A549 (cell line): ENCODE results near the gene GPRIN3. TPM values are rescaled to one million over a fixed set of nuclear protein-coding genes. Genes with fewer than 3 reads are reported as not detected.

Source experiments
- ATAC-seq, 2 experiments: fragments of 200-7000 bp in 1 of 2; fragments of >200 bp in 1 of 2; cut with Nextera tagmentation in 1 of 2; cut with Tn5 transposase in 1 of 2; 3 replicates each; pipeline versions ENCODE4 v1.8.0 to v1.9.1; 2018 to 2020; ENCODE audit warnings: mild to moderate bottlenecking in 1 of 2, moderate library complexity in 1 of 2
- CTCF ChIA-PET: fragments of 300-600 bp; sonication (Branson Sonifier 250); formaldehyde crosslinking; extraction: SDS; loops from one replicate; lab custom pipeline; 2021; ENCODE audit warnings: antibody characterized with exemption, inconsistent platforms; lab: Yijun Ruan, JAX
- POLR2A ChIA-PET: fragments of 350-600 bp; formaldehyde crosslinking; extraction: SDS; loops from one replicate; lab custom pipeline; 2021; ENCODE audit warnings: antibody characterized with exemption, inconsistent platforms; lab: Yijun Ruan, JAX
- DNase-seq, 2 experiments: peaks; one replicate each; pipeline versions ENCODE4 v3.0.0 to v3.0.0-alpha.2; 2011 to 2016; ENCODE audit warnings: low read depth in 1 of 2, low spot score in 1 of 2
- FAIRE-seq: peaks from 2 replicates; lab custom pipeline; 2011; peaks lifted over from hg19 to GRCh38; lab: Jason Lieb, UNC
- H3K27ac ChIP-seq, 2 experiments: fragments of >200 bp; sonication (Bioruptor Twin); formaldehyde crosslinking; 3 replicates each; pipeline ENCODE4 v1.5.1; 2016 to 2017
- H3K4me1 ChIP-seq: fragments of >200 bp; sonication (Bioruptor Twin); formaldehyde crosslinking; 3 replicates; pipeline ENCODE4 v1.6.1; 2016
- H3K4me2 ChIP-seq: fragments of >200 bp; sonication (Bioruptor Twin); formaldehyde crosslinking; 3 replicates; pipeline ENCODE4 v1.6.1; 2016
- H3K4me3 ChIP-seq: fragments of >200 bp; sonication (Bioruptor Twin); formaldehyde crosslinking; 3 replicates; pipeline ENCODE4 v1.5.1; 2016
- H3K9me3 ChIP-seq: fragments of >200 bp; sonication (Bioruptor Twin); formaldehyde crosslinking; 3 replicates; pipeline ENCODE4 v1.6.1; 2016
- ATOH8 ChIP-seq: fragments of 250-450 bp; sonication (Bioruptor Pico); IDR thresholded peaks from 2 replicates; pipeline ENCODE4 v1.5.0; 2020; ENCODE audit warnings: low read depth, mild to moderate bottlenecking, moderate library complexity
- BCL3 ChIP-seq: fragments of >200 bp; sonication (Bioruptor Twin); formaldehyde crosslinking; IDR thresholded peaks from 3 replicates; pipeline ENCODE4 v1.6.1; 2016
- CBX8 ChIP-seq: fragments of 200-600 bp; sonication (generic); IDR thresholded peaks from 2 replicates; pipeline ENCODE4 v1.6.1; 2016
- E2F6 ChIP-seq: IDR thresholded peaks from 2 replicates; pipeline ENCODE4 v1.6.1; 2012; ENCODE audit warnings: low read depth, borderline replicate concordance
- EHMT2 ChIP-seq: fragments of 200-600 bp; sonication (generic); IDR thresholded peaks from 2 replicates; pipeline ENCODE4 v1.6.1; 2016; ENCODE audit warnings: antibody characterized with exemption, low read depth, mild to moderate bottlenecking, moderate library complexity
- ELK1 ChIP-seq: fragments of 150-350 bp; IDR thresholded peaks from 2 replicates; pipeline ENCODE4 v1.6.1; 2014; ENCODE audit warnings: low read depth, mild to moderate bottlenecking, low read length
- EP300 ChIP-seq, 2 experiments: fragments of >200 bp; sonication (Bioruptor Twin); formaldehyde crosslinking; IDR thresholded peaks; 2 replicates in 1 of 2; 3 replicates in 1 of 2; pipeline ENCODE4 v1.6.1; 2016 to 2017
- ESRRA ChIP-seq: fragments of 150-350 bp; IDR thresholded peaks from 2 replicates; pipeline ENCODE4 v1.6.1; 2014; ENCODE audit warnings: mild to moderate bottlenecking, low read length, borderline replicate concordance
- HOXB13 ChIP-seq: fragments of 250-450 bp; sonication (Bioruptor Pico); IDR thresholded peaks from 2 replicates; pipeline ENCODE4 v1.5.0; 2020; ENCODE audit warnings: low read depth, mild to moderate bottlenecking, moderate library complexity
- HOXB5 ChIP-seq: fragments of 250-450 bp; sonication (Bioruptor Pico); IDR thresholded peaks from 2 replicates; pipeline ENCODE4 v1.5.0; 2020; ENCODE audit warnings: mild to moderate bottlenecking, moderate library complexity
- JUN ChIP-seq, 2 experiments: fragments of >200 bp; sonication (Bioruptor Twin); formaldehyde crosslinking; IDR thresholded peaks; 2 replicates in 1 of 2; 3 replicates in 1 of 2; pipeline ENCODE4 v1.6.1; 2016 to 2017
- MAX ChIP-seq: IDR thresholded peaks from 2 replicates; pipeline ENCODE4 v1.6.1; 2012
- MYC ChIP-seq: IDR thresholded peaks from 2 replicates; pipeline ENCODE4 v1.6.1; 2012; ENCODE audit warnings: mild to moderate bottlenecking, inconsistent platforms, low read length, improper control_type of control experiment, borderline replicate concordance
- PHF8 ChIP-seq: fragments of 200-600 bp; sonication (generic); IDR thresholded peaks from 2 replicates; pipeline ENCODE4 v1.6.1; 2016; ENCODE audit warnings: low read depth, mild to moderate bottlenecking, antibody characterized with exemption, moderate library complexity, borderline replicate concordance
- POLR2A ChIP-seq: IDR thresholded peaks from 2 replicates; pipeline ENCODE4 v1.6.1; 2012; ENCODE audit warnings: mild to moderate bottlenecking, low read length
- POLR2AphosphoS2 ChIP-seq: conservative IDR thresholded peaks from 2 replicates; pipeline ENCODE4 v1.6.1; 2012; ENCODE audit warnings: low read length, improper control_type of control experiment, inconsistent platforms
- RFX5 ChIP-seq: fragments of 450-650 bp; IDR thresholded peaks from 2 replicates; pipeline ENCODE4 v1.7.1; 2014; ENCODE audit warnings: antibody characterized with exemption, mild to moderate bottlenecking, moderate library complexity
- RNF2 ChIP-seq: fragments of 200-600 bp; sonication (generic); IDR thresholded peaks from 2 replicates; pipeline ENCODE4 v1.6.1; 2016; ENCODE audit warnings: low read depth, mild to moderate bottlenecking, antibody characterized with exemption, moderate library complexity, borderline replicate concordance
- TP53 ChIP-seq: fragments of 250-450 bp; sonication (Bioruptor Pico); IDR thresholded peaks from 2 replicates; pipeline ENCODE4 v1.5.0; 2021; ENCODE audit warnings: mild to moderate bottlenecking, moderate library complexity
- ZFP36 ChIP-seq: fragments of 450-650 bp; IDR thresholded peaks from 2 replicates; pipeline ENCODE4 v1.6.1; 2014; ENCODE audit warnings: borderline replicate concordance; ENCODE audit not compliant: partially characterized antibody
- WGBS: methylation state at CpG from one replicate; pipeline ENCODE4 v1.1.6; 2017; ENCODE audit errors: missing lambda C conversion rate; 5-methylcytosine and 5-hydroxymethylcytosine counted together
- polyA minus RNA-seq: library from RNA; depleted of rRNA, polyadenylated mRNA; stranded (reverse); fragments of >200 nt; gene quantifications from 2 replicates; pipeline ENCODE4 v1.2.3, GENCODE V29; 2011; rRNA and poly(A)+ RNA removed
- polyA plus RNA-seq, 4 experiments: library from polyadenylated mRNA; depleted of rRNA in 3 of 4; stranded (reverse); fragments of >200 nt; fragmentation: RNase III in 1 of 4; extraction: RNeasy Plus Mini Kit Qiagen cat#74134 plus additional on column Dnase treatment in 1 of 4; gene quantifications; 2 replicates in 3 of 4; 3 replicates in 1 of 4; pipeline ENCODE4 v1.2.3, GENCODE V29; 2011 to 2017
- TF ChIP-seq, protein P1 (sequence below): fragments of 200-600 bp; sonication (generic); IDR thresholded peaks from 2 replicates; pipeline ENCODE4 v1.6.1; 2016; ENCODE audit warnings: antibody characterized with exemption, mild to moderate bottlenecking, moderate library complexity
- TF ChIP-seq, protein P2 (sequence below): fragments of >200 bp; sonication (Bioruptor Twin); formaldehyde crosslinking; IDR thresholded peaks from 3 replicates; pipeline ENCODE4 v1.5.1; 2016

The GPRIN3 gene
- polyA plus RNA-seq (2011; rRNA removed) (18.7 and 23.2 TPM in 2 replicates), polyA plus RNA-seq (2017; fragmentation: RNase III; extraction: RNeasy Plus Mini Kit Qiagen cat#74134 plus additional on column Dnase treatment) (5.8 to 6.8 TPM (median 6.4 TPM) in 3 replicates), polyA minus RNA-seq (47.3 and 56.1 TPM in 2 replicates)
- polyA plus RNA-seq (2012; cell fraction: cytosol; rRNA removed): 1.9 and 2.6 TPM in 2 replicates
- 2.9 and 4.5 TPM in 2 replicates for polyA plus RNA-seq (2012; cell fraction: nucleus; rRNA removed)

GRCh38 chr4:89307446-89308160 is at the start of gene GPRIN3:
TSS of gene GPRIN3 (minus strand) at chr4:89307800. CDS start at chr4:89250110, 57,690 bp downstream.
- CTCF ChIA-PET: interaction anchor here (1.0 to 1.5 kb wide), 2 partner anchors 53 to 81 kb away, joined by 3 to 4 read pairs; no protein-coding TSS in a partner anchor
- Histone ChIP-seq H3K4me2 (peak within 1 kb of the TSS; percentile 98), H3K9me3 (no peaks in the 10 kb centered on the region), H3K27ac (peak within 1 kb of the TSS; percentile 78 to 93), H3K4me3 (peak within 1 kb of the TSS; percentile 80), H3K4me1 (peaks cover 13% of the 10 kb centered on the region; the same call in 2 of the 3 replicates)
- 0% methylated on average over 5 of the region's 67 CpGs for WGBS
- peak; percentile 72 to 75 for ATAC-seq
- POLR2A ChIA-PET: interaction anchor here (0.6 kb wide), 1 partner anchor 452 kb away, joined by 3 read pairs; no protein-coding TSS in a partner anchor
- 0 out of 2 replicates have a peak, but pooled peaks have one; percentile 24 for TF ChIP-seq PHF8
- peak; percentile 10; the same call in 1 of the 2 replicates for TF ChIP-seq POLR2A
- no peak for TF ChIP-seq E2F6
- TF ChIP-seq BCL3: 0 out of 3 replicates have a peak, but pooled peaks have one; percentile 1
- TF ChIP-seq MAX: peak; percentile 20; the same call in 1 of the 2 replicates
- TF ChIP-seq POLR2AphosphoS2: no peak
- TF ChIP-seq, protein P1, sequence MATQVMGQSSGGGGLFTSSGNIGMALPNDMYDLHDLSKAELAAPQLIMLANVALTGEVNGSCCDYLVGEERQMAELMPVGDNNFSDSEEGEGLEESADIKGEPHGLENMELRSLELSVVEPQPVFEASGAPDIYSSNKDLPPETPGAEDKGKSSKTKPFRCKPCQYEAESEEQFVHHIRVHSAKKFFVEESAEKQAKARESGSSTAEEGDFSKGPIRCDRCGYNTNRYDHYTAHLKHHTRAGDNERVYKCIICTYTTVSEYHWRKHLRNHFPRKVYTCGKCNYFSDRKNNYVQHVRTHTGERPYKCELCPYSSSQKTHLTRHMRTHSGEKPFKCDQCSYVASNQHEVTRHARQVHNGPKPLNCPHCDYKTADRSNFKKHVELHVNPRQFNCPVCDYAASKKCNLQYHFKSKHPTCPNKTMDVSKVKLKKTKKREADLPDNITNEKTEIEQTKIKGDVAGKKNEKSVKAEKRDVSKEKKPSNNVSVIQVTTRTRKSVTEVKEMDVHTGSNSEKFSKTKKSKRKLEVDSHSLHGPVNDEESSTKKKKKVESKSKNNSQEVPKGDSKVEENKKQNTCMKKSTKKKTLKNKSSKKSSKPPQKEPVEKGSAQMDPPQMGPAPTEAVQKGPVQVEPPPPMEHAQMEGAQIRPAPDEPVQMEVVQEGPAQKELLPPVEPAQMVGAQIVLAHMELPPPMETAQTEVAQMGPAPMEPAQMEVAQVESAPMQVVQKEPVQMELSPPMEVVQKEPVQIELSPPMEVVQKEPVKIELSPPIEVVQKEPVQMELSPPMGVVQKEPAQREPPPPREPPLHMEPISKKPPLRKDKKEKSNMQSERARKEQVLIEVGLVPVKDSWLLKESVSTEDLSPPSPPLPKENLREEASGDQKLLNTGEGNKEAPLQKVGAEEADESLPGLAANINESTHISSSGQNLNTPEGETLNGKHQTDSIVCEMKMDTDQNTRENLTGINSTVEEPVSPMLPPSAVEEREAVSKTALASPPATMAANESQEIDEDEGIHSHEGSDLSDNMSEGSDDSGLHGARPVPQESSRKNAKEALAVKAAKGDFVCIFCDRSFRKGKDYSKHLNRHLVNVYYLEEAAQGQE: no peak
- FAIRE-seq: no peak
- DNase-seq: peak in 1 of 2 experiments; percentile 51

GRCh38 chr4:89357340-89357739 is 49.7 kb upstream of the GPRIN3 start:
- ChIA-PET CTCF (no interaction called here), POLR2A (no interaction called here)
- Histone ChIP-seq H3K9me3 (no peaks in the 10 kb centered on the region), H3K4me3 (no peak overlapping the region), H3K27ac (no peak overlapping the region), H3K4me1 (no peaks in the 10 kb centered on the region), H3K4me2 (no peak overlapping the region)
- no peak for FAIRE-seq
- WGBS: 92% methylated on average over 3 of the region's 3 CpGs
- no peak for ATAC-seq
- no peak for DNase-seq
- TF ChIP-seq HOXB5 (no peak), ESRRA (no peak), ELK1 (no peak), ATOH8 (CRISPR knock-in tag) (no peak), EHMT2 (no peak), TP53 (CRISPR knock-in tag) (no peak), RNF2 (no peak), CBX8 (no peak), POLR2A (no peak), JUN (IDR thresholded peaks at IDR 0.05) (no peak), HOXB13 (no peak), ZFP36 (no peak), MYC (no peak), POLR2AphosphoS2 (no peak), RFX5 (no peak), EP300 (IDR thresholded peaks at IDR 0.05) (no peak)
- TF ChIP-seq, protein P2, sequence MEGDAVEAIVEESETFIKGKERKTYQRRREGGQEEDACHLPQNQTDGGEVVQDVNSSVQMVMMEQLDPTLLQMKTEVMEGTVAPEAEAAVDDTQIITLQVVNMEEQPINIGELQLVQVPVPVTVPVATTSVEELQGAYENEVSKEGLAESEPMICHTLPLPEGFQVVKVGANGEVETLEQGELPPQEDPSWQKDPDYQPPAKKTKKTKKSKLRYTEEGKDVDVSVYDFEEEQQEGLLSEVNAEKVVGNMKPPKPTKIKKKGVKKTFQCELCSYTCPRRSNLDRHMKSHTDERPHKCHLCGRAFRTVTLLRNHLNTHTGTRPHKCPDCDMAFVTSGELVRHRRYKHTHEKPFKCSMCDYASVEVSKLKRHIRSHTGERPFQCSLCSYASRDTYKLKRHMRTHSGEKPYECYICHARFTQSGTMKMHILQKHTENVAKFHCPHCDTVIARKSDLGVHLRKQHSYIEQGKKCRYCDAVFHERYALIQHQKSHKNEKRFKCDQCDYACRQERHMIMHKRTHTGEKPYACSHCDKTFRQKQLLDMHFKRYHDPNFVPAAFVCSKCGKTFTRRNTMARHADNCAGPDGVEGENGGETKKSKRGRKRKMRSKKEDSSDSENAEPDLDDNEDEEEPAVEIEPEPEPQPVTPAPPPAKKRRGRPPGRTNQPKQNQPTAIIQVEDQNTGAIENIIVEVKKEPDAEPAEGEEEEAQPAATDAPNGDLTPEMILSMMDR: no peak
- TF ChIP-seq, all 56 proteins: peak for 0
